Nephron (organoid): Measurements from ENCODE around the gene CDKN2B-AS1.

Source experiments
- H3K27ac Mint-ChIP-seq, 3 experiments: 2 replicates each; pipeline ENCODE4 v1.8.0; 2020; ENCODE audit warnings: mixed read lengths in 3 of 3, mild to moderate bottlenecking in 2 of 3, moderate library complexity in 1 of 3
- H3K27me3 Mint-ChIP-seq: 2 replicates; pipeline ENCODE4 v1.8.0; 2021; ENCODE audit warnings: low read depth, mild to moderate bottlenecking, moderate library complexity, mixed read lengths
- H3K36me3 Mint-ChIP-seq: 2 replicates; pipeline ENCODE4 v1.8.0; 2020; ENCODE audit warnings: low read depth, mixed read lengths
- H3K4me1 Mint-ChIP-seq: 2 replicates; pipeline ENCODE4 v1.8.0; 2020; ENCODE audit warnings: mixed read lengths
- H3K4me3 Mint-ChIP-seq, 3 experiments: 2 replicates each; pipeline ENCODE4 v1.8.0; 2020; ENCODE audit warnings: mild to moderate bottlenecking in 3 of 3, mixed read lengths in 3 of 3, moderate library complexity in 2 of 3
- H3K9me3 Mint-ChIP-seq: 2 replicates; pipeline ENCODE4 v1.8.0; 2020; ENCODE audit warnings: mixed read lengths
- CTCF ChIP-seq, 3 experiments: fragments of 200-600 bp; sonication (generic); IDR thresholded peaks; one replicate each; pipeline ENCODE4 v1.5.0; 2021; ENCODE audit warnings: antibody characterized with exemption in 3 of 3; ENCODE audit not compliant: unreplicated experiment in 3 of 3

The CDKN2B-AS1 gene

DNA sequence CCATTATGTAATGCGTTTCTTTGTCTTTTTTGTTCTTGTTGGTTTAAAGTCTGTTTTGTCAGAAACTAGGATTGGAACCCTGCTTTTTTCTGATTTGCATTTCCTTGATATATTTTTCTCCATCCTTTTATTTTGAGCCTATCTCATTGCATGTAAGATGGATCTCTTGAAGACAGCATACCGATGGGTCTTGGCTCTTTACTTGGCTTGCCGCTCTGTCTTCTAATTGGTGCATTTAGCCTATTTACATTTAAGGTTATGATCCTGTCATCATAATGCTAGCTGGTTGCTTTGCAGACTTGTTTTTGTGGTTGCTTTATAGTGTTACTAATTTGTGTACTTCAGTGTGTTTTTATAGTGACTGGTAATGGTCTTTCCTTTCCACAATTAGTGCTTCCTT is 27.8 kb downstream of the CDKN2B-AS1 start:
- Mint-ChIP-seq H3K27me3 (peaks cover 10% of the 10 kb centered on the region), H3K4me1 (no peaks in the 10 kb centered on the region), H3K27ac (no peak overlapping the region), H3K36me3 (no peaks in the 10 kb centered on the region), H3K9me3 (peaks cover 3% of the 10 kb centered on the region), H3K4me3 (no peak overlapping the region)
- no peak for TF ChIP-seq CTCF (IDR thresholded peaks at IDR 0.05; ENCODE audit: unreplicated experiment in 3 of 3)

GRCh38 chr9:22026696-22027095 is 32.1 kb downstream of the CDKN2B-AS1 start:
- Mint-ChIP-seq H3K9me3 (no peaks in the 10 kb centered on the region), H3K36me3 (no peaks in the 10 kb centered on the region), H3K27me3 (peaks cover 3% of the 10 kb centered on the region), H3K4me3 (no peak overlapping the region), H3K4me1 (no peaks in the 10 kb centered on the region), H3K27ac (no peak overlapping the region)
- no peak for TF ChIP-seq CTCF (IDR thresholded peaks at IDR 0.05; ENCODE audit: unreplicated experiment in 3 of 3)

DNA sequence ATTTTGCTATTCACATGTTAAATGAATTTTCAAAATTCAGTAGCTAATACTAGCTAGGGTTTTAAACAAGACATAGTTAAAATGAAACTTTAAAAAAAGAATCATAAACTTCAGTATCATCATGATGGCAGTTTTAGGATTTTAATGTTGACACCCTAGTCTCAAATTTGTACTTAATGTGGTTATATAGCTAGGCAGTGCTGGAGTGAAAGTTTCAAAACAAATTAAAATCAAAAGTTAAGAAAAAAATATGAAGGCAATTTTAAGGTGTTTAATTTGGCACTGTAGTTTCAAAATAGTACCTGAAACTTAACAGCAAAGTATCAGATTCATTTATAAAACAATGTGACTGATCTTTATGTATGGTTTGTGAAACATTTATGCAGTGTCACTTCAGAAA is 33.8 kb downstream of the CDKN2B-AS1 start:
- no peaks in the 10 kb centered on the region for H3K4me1 Mint-ChIP-seq
- no peaks in the 10 kb centered on the region for H3K9me3 Mint-ChIP-seq
- H3K4me3 Mint-ChIP-seq, result no peak overlapping the region
- no peaks in the 10 kb centered on the region for H3K27me3 Mint-ChIP-seq
- H3K36me3 Mint-ChIP-seq, result no peaks in the 10 kb centered on the region
- TF ChIP-seq CTCF (IDR thresholded peaks at IDR 0.05; ENCODE audit: unreplicated experiment in 3 of 3), result no peak
- H3K27ac Mint-ChIP-seq, result no peak overlapping the region

DNA sequence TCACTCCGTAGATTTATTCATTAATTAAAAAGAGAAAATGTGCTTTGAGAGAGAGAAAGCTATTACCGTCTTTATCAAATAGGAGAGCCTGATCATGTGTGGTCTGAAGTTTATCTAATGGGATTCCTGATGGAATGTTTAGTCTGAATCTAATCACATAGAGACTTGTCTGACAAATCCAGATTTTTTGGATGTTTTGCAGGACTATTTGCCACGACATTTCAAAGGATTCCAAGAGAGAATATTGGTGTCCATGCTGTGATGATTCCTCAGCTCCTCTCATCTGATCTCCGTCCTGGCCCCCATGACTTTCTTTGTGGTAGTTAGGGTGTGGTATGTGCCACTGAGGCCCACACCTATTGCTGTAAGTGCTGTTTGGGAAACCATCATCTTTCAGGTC is 34.6 kb downstream of the CDKN2B-AS1 start:
- H3K9me3 Mint-ChIP-seq, result no peaks in the 10 kb centered on the region
- no peaks in the 10 kb centered on the region for H3K27me3 Mint-ChIP-seq
- no peaks in the 10 kb centered on the region for H3K4me1 Mint-ChIP-seq
- no peak overlapping the region for H3K4me3 Mint-ChIP-seq
- H3K27ac Mint-ChIP-seq, result no peak overlapping the region
- TF ChIP-seq CTCF (IDR thresholded peaks at IDR 0.05; ENCODE audit: unreplicated experiment in 3 of 3), result no peak
- no peaks in the 10 kb centered on the region for H3K36me3 Mint-ChIP-seq

DNA sequence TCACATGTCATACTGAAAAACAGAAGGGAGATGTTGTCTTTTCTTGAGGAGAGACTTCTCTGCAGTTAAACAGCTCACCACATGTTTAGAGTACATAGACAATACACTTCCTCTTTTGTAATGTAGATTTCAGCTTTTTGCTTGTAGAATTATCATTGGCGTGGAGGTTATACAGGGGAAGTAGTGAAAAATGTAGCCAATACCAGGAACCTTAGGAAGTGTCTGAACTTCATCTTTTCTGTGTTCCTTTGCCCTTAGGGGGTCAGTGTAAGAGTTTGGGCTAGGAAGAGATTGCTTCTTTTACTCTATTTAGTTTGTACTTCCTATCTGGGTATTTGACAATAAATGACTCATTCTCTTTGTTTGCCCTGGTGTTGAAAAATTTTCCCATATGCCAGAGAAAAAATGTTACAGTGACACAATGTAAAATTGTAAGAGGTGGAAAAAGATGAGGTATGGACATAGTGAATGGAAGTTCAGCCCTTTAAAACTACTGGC is 35.6 kb downstream of the CDKN2B-AS1 start:
- Mint-ChIP-seq H3K36me3 (no peaks in the 10 kb centered on the region), H3K27ac (no peak overlapping the region), H3K27me3 (no peaks in the 10 kb centered on the region), H3K4me3 (no peak overlapping the region), H3K4me1 (no peaks in the 10 kb centered on the region), H3K9me3 (no peaks in the 10 kb centered on the region)
- no peak for TF ChIP-seq CTCF (IDR thresholded peaks at IDR 0.05; ENCODE audit: unreplicated experiment in 3 of 3)

GRCh38 chr9:22031655-22032411 is 37.2 kb downstream of the CDKN2B-AS1 start:
- no peak overlapping the region for H3K4me3 Mint-ChIP-seq

More at GRCh38 chr9:22031655-22032411, 37.2 kb downstream of the CDKN2B-AS1 start:
- no peaks in the 10 kb centered on the region for H3K36me3 Mint-ChIP-seq
- no peak overlapping the region for H3K27ac Mint-ChIP-seq
- no peak for TF ChIP-seq CTCF (IDR thresholded peaks at IDR 0.05; ENCODE audit: unreplicated experiment in 3 of 3)
- H3K27me3 Mint-ChIP-seq, result peaks cover 6% of the 10 kb centered on the region
- no peaks in the 10 kb centered on the region for H3K9me3 Mint-ChIP-seq
- H3K4me1 Mint-ChIP-seq, result no peaks in the 10 kb centered on the region
